Measurements from ENCODE around the gene FAR1.

Gene FAR1

DNA sequence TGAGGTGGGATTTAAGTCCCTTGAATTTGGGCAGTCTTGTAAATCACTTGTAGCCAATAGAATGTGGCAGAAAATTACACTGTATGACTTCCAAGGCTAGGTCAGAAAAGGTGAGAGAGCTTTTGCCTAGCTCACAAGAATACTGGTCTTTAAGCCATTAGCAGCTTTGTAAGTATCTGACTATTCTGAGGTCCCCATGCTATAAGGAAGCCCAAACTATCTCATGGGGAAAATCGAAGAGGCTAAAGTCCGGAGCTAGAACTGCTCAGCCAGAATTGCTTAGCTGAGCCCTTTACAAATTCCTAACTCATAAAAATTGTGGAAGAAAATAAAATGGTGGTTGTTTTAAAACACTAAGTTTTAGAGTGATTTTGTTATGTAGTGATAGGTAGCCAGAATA lies 13.0 kb downstream of the FAR1 start:
- TF ChIP-seq, protein P1, sequence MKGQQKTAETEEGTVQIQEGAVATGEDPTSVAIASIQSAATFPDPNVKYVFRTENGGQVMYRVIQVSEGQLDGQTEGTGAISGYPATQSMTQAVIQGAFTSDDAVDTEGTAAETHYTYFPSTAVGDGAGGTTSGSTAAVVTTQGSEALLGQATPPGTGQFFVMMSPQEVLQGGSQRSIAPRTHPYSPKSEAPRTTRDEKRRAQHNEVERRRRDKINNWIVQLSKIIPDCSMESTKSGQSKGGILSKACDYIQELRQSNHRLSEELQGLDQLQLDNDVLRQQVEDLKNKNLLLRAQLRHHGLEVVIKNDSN (IDR thresholded peaks at IDR 0.05), result no peak
- TF ChIP-seq FOXM1 (IDR thresholded peaks at IDR 0.05; ENCODE audit: borderline replicate concordance, low read depth) (no peak), CEBPB (IDR thresholded peaks at IDR 0.05) (no peak), NFIC (IDR thresholded peaks at IDR 0.05) (no peak), RAD21 (IDR thresholded peaks at IDR 0.05; ENCODE audit: low read depth) (no peak), TCF12 (IDR thresholded peaks at IDR 0.05; ENCODE audit: low read depth) (no peak), CREB1 (IDR thresholded peaks at IDR 0.05; ENCODE audit: low read depth) (no peak), YY1 (IDR thresholded peaks at IDR 0.05; ENCODE audit: low read depth) (no peak)
- TF ChIP-seq, protein P2, sequence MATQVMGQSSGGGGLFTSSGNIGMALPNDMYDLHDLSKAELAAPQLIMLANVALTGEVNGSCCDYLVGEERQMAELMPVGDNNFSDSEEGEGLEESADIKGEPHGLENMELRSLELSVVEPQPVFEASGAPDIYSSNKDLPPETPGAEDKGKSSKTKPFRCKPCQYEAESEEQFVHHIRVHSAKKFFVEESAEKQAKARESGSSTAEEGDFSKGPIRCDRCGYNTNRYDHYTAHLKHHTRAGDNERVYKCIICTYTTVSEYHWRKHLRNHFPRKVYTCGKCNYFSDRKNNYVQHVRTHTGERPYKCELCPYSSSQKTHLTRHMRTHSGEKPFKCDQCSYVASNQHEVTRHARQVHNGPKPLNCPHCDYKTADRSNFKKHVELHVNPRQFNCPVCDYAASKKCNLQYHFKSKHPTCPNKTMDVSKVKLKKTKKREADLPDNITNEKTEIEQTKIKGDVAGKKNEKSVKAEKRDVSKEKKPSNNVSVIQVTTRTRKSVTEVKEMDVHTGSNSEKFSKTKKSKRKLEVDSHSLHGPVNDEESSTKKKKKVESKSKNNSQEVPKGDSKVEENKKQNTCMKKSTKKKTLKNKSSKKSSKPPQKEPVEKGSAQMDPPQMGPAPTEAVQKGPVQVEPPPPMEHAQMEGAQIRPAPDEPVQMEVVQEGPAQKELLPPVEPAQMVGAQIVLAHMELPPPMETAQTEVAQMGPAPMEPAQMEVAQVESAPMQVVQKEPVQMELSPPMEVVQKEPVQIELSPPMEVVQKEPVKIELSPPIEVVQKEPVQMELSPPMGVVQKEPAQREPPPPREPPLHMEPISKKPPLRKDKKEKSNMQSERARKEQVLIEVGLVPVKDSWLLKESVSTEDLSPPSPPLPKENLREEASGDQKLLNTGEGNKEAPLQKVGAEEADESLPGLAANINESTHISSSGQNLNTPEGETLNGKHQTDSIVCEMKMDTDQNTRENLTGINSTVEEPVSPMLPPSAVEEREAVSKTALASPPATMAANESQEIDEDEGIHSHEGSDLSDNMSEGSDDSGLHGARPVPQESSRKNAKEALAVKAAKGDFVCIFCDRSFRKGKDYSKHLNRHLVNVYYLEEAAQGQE (IDR thresholded peaks at IDR 0.05; ENCODE audit: low read depth), result no peak

DNA sequence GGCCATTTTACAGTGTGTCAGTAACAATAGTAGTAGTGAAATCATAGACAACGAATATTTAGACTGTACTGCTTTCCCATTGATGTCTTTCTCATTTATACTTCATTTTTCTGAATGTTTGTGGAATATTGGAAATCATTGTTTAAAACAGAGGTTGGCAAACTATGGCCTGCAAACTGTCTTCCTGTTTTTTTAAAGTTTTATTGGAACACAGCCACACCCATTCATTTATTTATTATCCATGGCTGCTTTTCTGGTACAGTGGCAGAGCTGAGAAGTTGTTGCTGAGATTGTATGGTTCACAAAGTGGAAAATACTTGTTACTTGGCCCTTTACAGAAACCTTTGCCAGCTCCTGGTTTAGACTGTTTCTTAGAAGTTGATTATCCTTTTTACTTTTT lies 13.7 kb downstream of the FAR1 start:
- TF ChIP-seq NFIC (IDR thresholded peaks at IDR 0.05) (no peak), YY1 (IDR thresholded peaks at IDR 0.05; ENCODE audit: low read depth) (no peak), EGR1 (IDR thresholded peaks at IDR 0.05) (no peak), TAF1 (IDR thresholded peaks at IDR 0.05; ENCODE audit: low read depth) (no peak), CREB1 (IDR thresholded peaks at IDR 0.05; ENCODE audit: low read depth) (no peak), CEBPB (IDR thresholded peaks at IDR 0.05) (no peak), TCF12 (IDR thresholded peaks at IDR 0.05; ENCODE audit: low read depth) (no peak), ZBTB7A (IDR thresholded peaks at IDR 0.05; ENCODE audit: low read depth) (no peak), TEAD4 (IDR thresholded peaks at IDR 0.05) (no peak), EP300 (IDR thresholded peaks at IDR 0.05; ENCODE audit: borderline replicate concordance) (no peak), RAD21 (IDR thresholded peaks at IDR 0.05; ENCODE audit: low read depth) (no peak), FOXM1 (IDR thresholded peaks at IDR 0.05; ENCODE audit: borderline replicate concordance, low read depth) (no peak)
- TF ChIP-seq, protein P3, sequence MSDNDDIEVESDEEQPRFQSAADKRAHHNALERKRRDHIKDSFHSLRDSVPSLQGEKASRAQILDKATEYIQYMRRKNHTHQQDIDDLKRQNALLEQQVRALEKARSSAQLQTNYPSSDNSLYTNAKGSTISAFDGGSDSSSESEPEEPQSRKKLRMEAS (IDR thresholded peaks at IDR 0.05), result no peak
- TF ChIP-seq, protein P2 (IDR thresholded peaks at IDR 0.05; ENCODE audit: low read depth), result no peak
- TF ChIP-seq, protein P1 (IDR thresholded peaks at IDR 0.05), result no peak

DNA sequence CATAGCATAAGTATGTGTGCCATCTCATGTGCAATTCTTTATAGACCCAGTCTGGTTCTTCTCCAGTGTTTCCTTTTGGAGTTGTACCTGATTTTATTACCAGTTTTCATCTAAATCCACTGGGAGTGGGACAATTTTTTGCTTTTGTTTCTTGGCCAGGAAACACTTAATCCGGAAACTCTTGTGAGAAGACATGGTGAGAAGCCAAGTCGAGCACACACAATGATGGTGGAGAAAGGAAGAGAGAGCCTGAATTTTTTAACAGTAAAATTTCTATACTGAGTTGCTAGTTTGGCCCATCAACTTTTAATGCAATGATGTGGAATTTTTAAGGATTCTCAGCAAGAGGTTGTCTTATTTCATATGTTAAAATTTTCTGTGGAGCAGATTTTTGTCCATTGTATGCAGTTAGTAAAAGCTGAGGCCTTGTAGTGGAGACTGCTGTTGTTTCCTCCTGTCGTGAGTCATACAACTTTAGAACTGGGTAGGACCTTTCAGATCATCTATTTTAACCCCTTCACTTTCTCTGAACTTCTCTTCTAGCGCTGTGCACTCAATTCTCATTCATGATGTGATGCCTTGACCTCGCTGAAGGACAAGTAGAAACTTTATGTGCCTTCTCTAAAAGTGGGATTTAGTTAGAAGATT lies 17.1 kb downstream of the FAR1 start:
- TF ChIP-seq RAD21 (IDR thresholded peaks at IDR 0.05; ENCODE audit: low read depth), result no peak
- TF ChIP-seq YY1 (IDR thresholded peaks at IDR 0.05; ENCODE audit: low read depth), result no peak
- TF ChIP-seq, protein P1 (IDR thresholded peaks at IDR 0.05), result no peak
- no peak for TF ChIP-seq TCF12 (IDR thresholded peaks at IDR 0.05; ENCODE audit: low read depth)
- TF ChIP-seq ZBTB7A (IDR thresholded peaks at IDR 0.05; ENCODE audit: low read depth), result no peak
- TF ChIP-seq EGR1 (IDR thresholded peaks at IDR 0.05), result no peak
- TF ChIP-seq CREB1 (IDR thresholded peaks at IDR 0.05; ENCODE audit: low read depth), result no peak
- no peak for TF ChIP-seq TEAD4 (IDR thresholded peaks at IDR 0.05)
- no peak for TF ChIP-seq NFIC (IDR thresholded peaks at IDR 0.05)
- no peak for TF ChIP-seq TAF1 (IDR thresholded peaks at IDR 0.05; ENCODE audit: low read depth)
- no peak for TF ChIP-seq FOXM1 (IDR thresholded peaks at IDR 0.05; ENCODE audit: borderline replicate concordance, low read depth)
- TF ChIP-seq, protein P3 (IDR thresholded peaks at IDR 0.05), result no peak
- no peak for TF ChIP-seq CEBPB (IDR thresholded peaks at IDR 0.05)
- no peak for TF ChIP-seq EP300 (IDR thresholded peaks at IDR 0.05; ENCODE audit: borderline replicate concordance)
- TF ChIP-seq, protein P2 (IDR thresholded peaks at IDR 0.05; ENCODE audit: low read depth), result no peak

DNA sequence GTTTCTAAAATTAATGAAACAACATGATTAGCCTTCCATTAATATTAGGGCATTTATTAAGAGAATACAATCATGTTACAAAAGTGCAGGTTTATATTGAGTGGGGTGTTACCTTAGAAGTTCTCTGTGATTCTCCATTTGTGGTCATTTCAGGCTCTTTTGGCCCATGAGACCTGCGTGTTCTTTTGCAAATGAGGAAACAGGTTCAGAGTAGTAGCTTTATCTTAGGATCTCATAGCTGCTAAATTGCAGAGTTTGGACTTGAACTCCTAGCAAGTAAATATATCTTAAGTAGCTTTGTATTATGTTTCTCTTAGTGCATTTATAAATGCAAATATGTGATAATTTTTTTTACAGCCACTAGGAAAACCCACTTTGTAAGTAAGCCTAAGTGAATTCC lies 18.3 kb downstream of the FAR1 start:
- TF ChIP-seq YY1 (IDR thresholded peaks at IDR 0.05; ENCODE audit: low read depth) (no peak), EGR1 (IDR thresholded peaks at IDR 0.05) (no peak), TEAD4 (IDR thresholded peaks at IDR 0.05) (no peak)
- TF ChIP-seq, protein P1 (IDR thresholded peaks at IDR 0.05), result no peak
